Measurements from ENCODE around the gene OR8B4. TPM values are rescaled to one million over a fixed set of nuclear protein-coding genes. Genes with fewer than 3 reads are reported as not detected.
"Not testable (repeated sequence)": the region's sequence is repeated elsewhere in the genome, so short reads cannot be mapped to it uniquely, and the experiment has no call there.

The OR8B4 gene
- total and polyA plus RNA-seq, 12 donors, result not detected

DNA sequence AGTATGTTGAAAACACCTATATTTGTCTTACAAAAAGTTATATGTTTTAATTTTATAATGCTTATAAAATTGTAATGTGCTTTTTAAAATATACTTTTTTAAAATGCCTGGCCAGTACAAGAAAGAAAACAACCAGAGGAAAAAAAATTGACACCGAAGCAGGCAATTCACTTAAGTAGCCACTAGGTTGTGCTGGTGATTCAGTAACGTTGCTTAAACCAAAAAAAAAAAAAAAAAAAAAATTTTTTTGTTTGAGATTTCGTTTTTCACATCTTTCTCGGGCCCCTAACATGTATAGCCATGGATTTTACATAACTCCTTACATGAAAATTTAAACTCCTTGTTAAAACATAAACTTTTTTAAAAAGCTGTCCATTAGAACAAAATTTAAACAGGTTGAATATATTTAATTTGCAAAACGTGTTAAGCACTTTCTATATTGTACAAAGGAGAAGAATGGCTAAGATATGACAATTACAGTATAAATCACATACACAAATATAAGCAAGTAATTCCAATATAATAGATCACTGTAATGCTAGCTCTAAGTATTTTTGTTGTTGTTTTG, 9.2 kb downstream of the OR8B4 start:
- DNase-seq (no peak), ATAC-seq (no peak)
- TF ChIP-seq, protein P1, sequence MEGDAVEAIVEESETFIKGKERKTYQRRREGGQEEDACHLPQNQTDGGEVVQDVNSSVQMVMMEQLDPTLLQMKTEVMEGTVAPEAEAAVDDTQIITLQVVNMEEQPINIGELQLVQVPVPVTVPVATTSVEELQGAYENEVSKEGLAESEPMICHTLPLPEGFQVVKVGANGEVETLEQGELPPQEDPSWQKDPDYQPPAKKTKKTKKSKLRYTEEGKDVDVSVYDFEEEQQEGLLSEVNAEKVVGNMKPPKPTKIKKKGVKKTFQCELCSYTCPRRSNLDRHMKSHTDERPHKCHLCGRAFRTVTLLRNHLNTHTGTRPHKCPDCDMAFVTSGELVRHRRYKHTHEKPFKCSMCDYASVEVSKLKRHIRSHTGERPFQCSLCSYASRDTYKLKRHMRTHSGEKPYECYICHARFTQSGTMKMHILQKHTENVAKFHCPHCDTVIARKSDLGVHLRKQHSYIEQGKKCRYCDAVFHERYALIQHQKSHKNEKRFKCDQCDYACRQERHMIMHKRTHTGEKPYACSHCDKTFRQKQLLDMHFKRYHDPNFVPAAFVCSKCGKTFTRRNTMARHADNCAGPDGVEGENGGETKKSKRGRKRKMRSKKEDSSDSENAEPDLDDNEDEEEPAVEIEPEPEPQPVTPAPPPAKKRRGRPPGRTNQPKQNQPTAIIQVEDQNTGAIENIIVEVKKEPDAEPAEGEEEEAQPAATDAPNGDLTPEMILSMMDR (IDR thresholded peaks at IDR 0.05), result peak in 8 of 9 donors; percentile 61 to 79 (median 76)
- WGBS, 2 donors, result 18 to 24% methylated on average over 5 of the region's 5 CpGs
- Histone ChIP-seq H3K4me3 (no peak overlapping the region), H3K36me3 (no peaks in the 10 kb centered on the region), H3K27ac (no peak overlapping the region), H3K4me1 (no peaks in the 10 kb centered on the region), H3K9me3 (no peaks in the 10 kb centered on the region), H3K27me3 (peaks cover 0 to 17% (median 0%) of the 10 kb centered on the region in 7 donors)
- intact Hi-C loops (cut with DNase I), result loop anchor here in 5 of 10 donors (1.0 to 5.0 kb wide), 5 partner anchors 167 to 173 kb away; no protein-coding TSS in a partner anchor

DNA sequence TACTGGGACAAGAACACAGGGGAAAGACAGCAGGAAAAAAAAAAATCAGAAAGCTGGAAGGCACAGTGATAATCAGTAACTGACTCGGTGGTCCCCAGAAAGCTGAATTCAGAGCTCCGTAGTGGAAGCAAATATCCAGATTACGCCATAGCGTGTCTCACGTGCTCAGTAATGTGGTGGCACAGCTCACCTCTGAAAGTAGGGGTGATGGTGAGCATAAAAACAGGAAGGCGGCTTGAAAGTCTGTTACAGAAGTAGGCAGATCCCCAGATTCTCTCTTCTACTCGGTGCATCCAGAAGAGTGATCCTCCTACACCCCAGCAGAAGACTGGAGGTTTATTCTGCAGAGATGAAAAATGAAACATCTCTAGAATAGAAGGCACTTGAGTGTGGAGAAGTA, 14.8 kb downstream of the OR8B4 start:
- Histone ChIP-seq H3K27ac (no peak overlapping the region), H3K4me3 (no peak overlapping the region), H3K9me3 (no peaks in the 10 kb centered on the region), H3K4me1 (no peaks in the 10 kb centered on the region), H3K27me3 (peaks cover 0 to 22% (median 0%) of the 10 kb centered on the region in 7 donors), H3K36me3 (no peaks in the 10 kb centered on the region)
- DNase-seq (no peak), ATAC-seq (no peak)
- TF ChIP-seq, protein P1 (IDR thresholded peaks at IDR 0.05), result no peak
- 83 to 88% methylated on average over 7 of the region's 7 CpGs for WGBS, 2 donors
- intact Hi-C loops (cut with DNase I), result loop anchor here in 3 of 10 donors (5.0 kb wide), 2 partner anchors 172 to 177 kb away; no protein-coding TSS in a partner anchor

DNA sequence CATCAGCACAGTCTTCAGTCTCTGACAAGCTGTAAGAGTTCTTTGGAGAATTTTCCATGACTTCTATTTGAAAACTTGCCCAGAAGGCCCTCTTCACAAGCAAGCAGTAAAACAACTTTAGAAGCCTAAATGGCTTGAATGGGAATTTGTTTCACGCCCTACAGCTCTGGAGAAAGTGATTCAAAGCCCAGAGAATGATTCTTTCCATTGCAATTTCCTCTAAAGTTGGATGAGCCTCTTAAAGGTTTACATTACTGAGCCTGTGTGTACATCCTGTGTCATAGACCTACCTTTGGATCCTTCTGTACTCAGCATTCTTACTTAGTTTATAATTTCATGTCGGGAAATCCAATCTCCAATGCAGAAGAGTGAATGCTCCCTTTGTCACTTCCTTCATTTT, 19.1 kb downstream of the OR8B4 start:
- DNase-seq, result no peak
- WGBS, 2 donors, result 69% methylated on average over 2 of the region's 2 CpGs
- ATAC-seq, result no peak
- intact Hi-C loops (cut with DNase I), result no loop called here
- Histone ChIP-seq H3K9me3 (no peaks in the 10 kb centered on the region), H3K27ac (no peak overlapping the region), H3K4me1 (no peaks in the 10 kb centered on the region), H3K36me3 (no peaks in the 10 kb centered on the region), H3K27me3 (peaks cover 0 to 11% (median 0%) of the 10 kb centered on the region in 7 donors), H3K4me3 (no peak overlapping the region)
- TF ChIP-seq, protein P1 (IDR thresholded peaks at IDR 0.05), result no peak

DNA sequence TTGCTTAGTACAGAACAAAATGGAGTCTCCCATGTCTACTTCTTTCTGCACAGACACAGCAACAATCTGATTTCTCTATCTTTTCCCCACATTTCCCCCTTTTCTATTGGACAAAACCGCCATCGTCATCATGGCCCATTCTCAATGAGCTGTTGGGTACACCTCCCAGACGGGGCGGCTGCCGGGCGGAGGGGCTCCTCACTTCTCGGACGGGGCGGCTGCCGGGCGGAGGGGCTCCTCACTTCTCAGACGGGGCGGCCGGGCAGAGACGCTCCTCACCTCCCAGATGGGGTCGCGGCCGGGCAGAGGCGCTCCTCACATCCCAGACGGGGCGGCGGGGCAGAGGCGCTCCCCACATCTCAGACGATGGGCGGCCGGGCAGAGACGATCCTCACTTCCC, 21.5 kb downstream of the OR8B4 start:
- DNase-seq; ATAC-seq; H3K9me3 ChIP-seq; H3K4me3 ChIP-seq; H3K36me3 ChIP-seq; H3K4me1 ChIP-seq; H3K27me3 ChIP-seq; intact Hi-C loops (cut with DNase I); H3K27ac ChIP-seq: not testable (repeated sequence)
- 92 to 98% methylated on average over 13 to 22 of the region's 27 CpGs for WGBS, 2 donors

DNA sequence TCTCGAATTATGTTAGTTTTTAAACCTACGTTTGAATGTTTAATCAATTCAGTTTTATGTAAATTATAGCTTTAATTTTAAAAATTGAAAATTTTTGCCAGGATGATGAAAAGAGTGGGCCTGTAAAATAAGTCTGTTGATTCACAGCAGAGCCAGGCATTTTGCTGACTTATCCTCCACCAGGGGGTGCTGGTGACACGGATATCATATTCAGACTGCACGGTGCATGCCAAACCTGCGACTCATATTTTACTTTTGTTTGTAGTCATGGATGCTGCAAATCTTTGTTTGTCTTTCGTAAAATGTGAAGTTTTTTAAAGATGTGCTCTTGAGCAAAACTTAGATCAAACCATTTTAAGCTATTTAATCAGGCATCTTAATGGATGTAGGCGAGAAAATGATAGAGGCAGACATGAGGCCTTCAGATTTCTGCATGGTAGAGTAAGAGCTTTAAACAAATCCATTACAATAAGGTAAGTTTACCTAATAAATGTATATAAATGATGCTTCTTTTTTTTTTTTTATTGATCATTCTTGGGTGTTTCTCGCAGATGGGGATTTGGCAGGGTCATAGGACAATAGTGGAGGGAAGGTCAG, 22.2 kb downstream of the OR8B4 start:
- DNase-seq (peak; percentile 11 to 67), ATAC-seq (peak in 1 of 8 donors; percentile 55)
- TF ChIP-seq, protein P1 (IDR thresholded peaks at IDR 0.05), result peak; percentile 16 to 81 (median 68)

More for the DNA sequence above, 22.2 kb downstream of the OR8B4 start:
- Histone ChIP-seq H3K27me3 (no peaks in the 10 kb centered on the region), H3K9me3 (no peaks in the 10 kb centered on the region), H3K27ac (no peak overlapping the region), H3K4me1 (no peaks in the 10 kb centered on the region), H3K36me3 (no peaks in the 10 kb centered on the region), H3K4me3 (no peak overlapping the region)
- intact Hi-C loops (cut with DNase I), result no loop called here
- WGBS, 2 donors, result 34 to 53% methylated on average over 8 of the region's 8 CpGs

Data from heart right ventricle (tissue), 16 donors.